ENCODE measurements around the gene KCTD17. TPM values are rescaled to one million over a fixed set of nuclear protein-coding genes. Genes with fewer than 3 reads are reported as not detected.

KCTD17 gene
- total RNA-seq, 1 donor, result 10.0 TPM

DNA sequence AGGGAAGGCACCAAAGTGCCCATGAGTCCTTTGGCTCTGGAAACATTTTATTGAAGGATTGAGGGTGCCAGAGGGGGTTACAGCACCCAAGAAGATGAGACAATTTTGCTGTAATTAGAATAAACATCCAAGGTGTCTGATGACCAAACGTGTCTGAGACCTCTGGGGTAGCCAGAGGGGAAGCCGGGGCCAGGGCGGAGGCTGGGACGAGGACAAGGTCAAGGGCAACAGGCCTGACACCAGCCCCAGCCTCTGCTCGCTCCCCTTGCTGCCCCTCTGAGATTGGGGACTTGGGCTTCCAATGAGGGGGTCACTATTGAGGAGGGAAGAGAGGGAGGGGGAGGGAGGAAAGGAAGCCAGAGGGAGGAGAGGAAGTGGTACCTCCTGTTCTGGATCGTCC is 32.4 kb downstream of the KCTD17 start:
- H3K9me3 ChIP-seq (ENCODE audit: low read depth, low read length), result no peaks in the 10 kb centered on the region
- H3K27me3 ChIP-seq (ENCODE audit: insufficient read depth, low read length), result no peaks in the 10 kb centered on the region
- peaks cover 19% of the 10 kb centered on the region for H3K4me1 ChIP-seq (ENCODE audit: insufficient read depth, low read length)
- no peak overlapping the region for H3K4me3 ChIP-seq (ENCODE audit: low read length)

GRCh38 chr22:37084385-37084784 is 32.8 kb downstream of the KCTD17 start:
- Histone ChIP-seq H3K4me3 (ENCODE audit: low read length) (no peak overlapping the region), H3K27me3 (ENCODE audit: insufficient read depth, low read length) (no peaks in the 10 kb centered on the region), H3K9me3 (ENCODE audit: low read depth, low read length) (no peaks in the 10 kb centered on the region), H3K4me1 (ENCODE audit: insufficient read depth, low read length) (peaks cover 15% of the 10 kb centered on the region)

- Histone ChIP-seq H3K4me1 (ENCODE audit: insufficient read depth, low read length) (no peaks in the 10 kb centered on the region), H3K4me3 (ENCODE audit: low read length) (no peak overlapping the region), H3K27me3 (ENCODE audit: insufficient read depth, low read length) (no peaks in the 10 kb centered on the region), H3K9me3 (ENCODE audit: low read depth, low read length) (no peaks in the 10 kb centered on the region)
These were observed 34.6 kb downstream of the KCTD17 start for GRCh38 chr22:37086184-37086583.

DNA sequence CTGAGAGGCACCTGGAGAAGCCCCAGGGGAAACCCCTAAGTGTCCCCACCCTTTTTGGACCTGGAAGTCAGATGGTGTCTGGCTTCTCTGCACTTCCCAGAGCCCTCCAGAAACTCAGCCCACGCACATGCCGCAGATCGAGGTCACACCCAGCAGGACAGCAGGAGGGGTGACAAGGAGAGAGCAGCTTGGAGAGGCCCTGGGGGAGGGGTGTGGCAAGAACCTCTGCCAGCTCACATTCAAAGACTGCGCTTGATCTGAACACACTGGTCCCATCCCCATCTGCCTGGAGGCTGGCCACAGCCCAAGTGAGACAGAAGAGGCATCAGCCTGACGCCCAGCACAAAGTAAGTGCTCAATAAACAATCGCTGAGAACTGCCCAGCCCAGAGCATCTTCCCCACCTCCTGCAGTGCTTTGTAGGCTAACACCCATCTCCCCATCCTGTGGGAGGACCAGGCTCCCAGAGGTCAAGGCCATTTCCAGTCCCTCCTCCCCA is 36.6 kb downstream of the KCTD17 start:
- Histone ChIP-seq H3K4me1 (ENCODE audit: insufficient read depth, low read length) (no peaks in the 10 kb centered on the region), H3K4me3 (ENCODE audit: low read length) (no peak overlapping the region), H3K9me3 (ENCODE audit: low read depth, low read length) (no peaks in the 10 kb centered on the region), H3K27me3 (ENCODE audit: insufficient read depth, low read length) (no peaks in the 10 kb centered on the region)

- no peaks in the 10 kb centered on the region for H3K9me3 ChIP-seq (ENCODE audit: low read depth, low read length)
- H3K4me3 ChIP-seq (ENCODE audit: low read length), result no peak overlapping the region
- no peaks in the 10 kb centered on the region for H3K4me1 ChIP-seq (ENCODE audit: insufficient read depth, low read length)
- no peaks in the 10 kb centered on the region for H3K27me3 ChIP-seq (ENCODE audit: insufficient read depth, low read length)
These were observed 37.3 kb downstream of the KCTD17 start for GRCh38 chr22:37088750-37089408.

DNA sequence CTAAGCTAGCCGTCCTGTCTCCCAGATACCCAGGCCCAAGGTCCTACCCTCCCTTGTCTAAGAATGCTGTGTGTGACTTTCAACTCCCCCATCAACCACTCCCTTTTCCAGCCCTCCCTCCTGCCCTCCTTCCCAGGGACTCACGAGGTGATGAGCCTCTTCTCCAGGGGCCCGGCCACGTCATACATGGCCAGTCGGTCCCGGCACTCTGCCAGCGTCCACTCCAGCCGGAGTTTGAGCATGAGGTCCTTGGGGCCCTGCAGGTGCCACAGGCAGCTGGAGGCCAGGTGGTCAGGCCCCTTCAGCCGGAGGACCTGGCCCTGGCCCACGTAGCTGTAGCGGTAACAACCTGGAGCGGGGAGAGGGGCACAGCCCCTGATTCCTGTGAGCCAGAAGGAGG is 37.9 kb downstream of the KCTD17 start:
- Histone ChIP-seq H3K4me1 (ENCODE audit: insufficient read depth, low read length) (no peaks in the 10 kb centered on the region), H3K27me3 (ENCODE audit: insufficient read depth, low read length) (no peaks in the 10 kb centered on the region), H3K4me3 (ENCODE audit: low read length) (no peak overlapping the region), H3K9me3 (ENCODE audit: low read depth, low read length) (no peaks in the 10 kb centered on the region)

DNA sequence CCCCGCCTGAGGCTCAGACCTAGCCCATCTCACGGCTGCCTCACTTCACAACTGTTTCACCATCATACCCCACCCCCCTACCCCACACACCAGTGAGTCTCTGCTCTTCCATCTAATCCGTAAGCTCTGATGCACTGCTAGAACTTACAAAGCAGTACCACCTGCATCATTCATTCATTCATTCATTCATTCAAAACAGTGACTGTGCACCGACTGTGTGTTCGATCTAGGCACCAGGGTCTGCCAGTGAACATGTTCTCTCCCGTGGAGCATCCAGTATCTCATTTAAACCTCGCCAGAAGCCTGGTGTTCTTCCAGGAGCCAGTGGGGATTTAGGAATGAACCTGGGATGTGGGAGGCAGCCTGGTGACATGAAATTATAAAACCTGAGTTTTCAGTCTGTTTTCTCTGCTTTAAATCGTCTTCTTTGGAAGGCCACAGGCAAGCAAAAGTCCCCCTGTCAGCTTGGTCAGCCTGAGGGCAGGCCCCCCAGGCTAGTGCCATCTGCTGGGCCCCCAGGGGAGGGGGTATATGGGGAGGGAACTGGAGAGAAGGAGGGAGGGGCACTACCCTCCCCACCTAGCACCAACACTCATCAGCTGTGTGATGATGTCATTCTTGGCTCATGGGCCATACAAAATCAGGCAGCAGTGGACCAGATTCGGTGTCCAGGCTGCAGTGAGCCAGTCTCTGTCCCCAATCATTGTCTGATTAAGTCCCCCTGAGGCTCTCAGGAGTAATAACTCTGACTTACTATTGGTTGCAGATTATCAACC is 39.6 kb downstream of the KCTD17 start:
- Histone ChIP-seq H3K27me3 (ENCODE audit: insufficient read depth, low read length) (no peaks in the 10 kb centered on the region), H3K4me3 (ENCODE audit: low read length) (no peak overlapping the region), H3K9me3 (ENCODE audit: low read depth, low read length) (no peaks in the 10 kb centered on the region), H3K4me1 (ENCODE audit: insufficient read depth, low read length) (no peaks in the 10 kb centered on the region)

DNA sequence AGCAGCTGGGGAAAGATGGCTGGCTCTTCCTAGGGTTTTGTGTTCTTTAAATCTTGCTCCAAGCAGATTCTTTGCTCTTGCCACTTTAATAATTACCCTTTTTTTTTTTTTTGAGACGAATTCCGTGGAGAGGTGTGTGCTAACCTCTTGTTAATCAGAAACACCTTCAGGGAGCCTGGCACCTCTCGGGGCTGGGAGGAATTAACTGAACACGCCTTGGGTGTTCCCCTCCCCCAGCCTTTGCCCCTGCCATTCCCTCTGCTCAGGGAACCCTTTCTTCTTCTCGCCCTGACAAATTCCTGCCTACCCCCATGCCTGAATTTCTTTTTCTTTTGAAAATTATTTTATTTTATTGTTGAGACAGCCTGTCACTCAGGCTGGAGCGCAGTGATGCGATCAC is 40.5 kb downstream of the KCTD17 start:
- no peaks in the 10 kb centered on the region for H3K27me3 ChIP-seq (ENCODE audit: insufficient read depth, low read length)
- no peaks in the 10 kb centered on the region for H3K9me3 ChIP-seq (ENCODE audit: low read depth, low read length)
- no peaks in the 10 kb centered on the region for H3K4me1 ChIP-seq (ENCODE audit: insufficient read depth, low read length)
- H3K4me3 ChIP-seq (ENCODE audit: low read length), result no peak overlapping the region

DNA sequence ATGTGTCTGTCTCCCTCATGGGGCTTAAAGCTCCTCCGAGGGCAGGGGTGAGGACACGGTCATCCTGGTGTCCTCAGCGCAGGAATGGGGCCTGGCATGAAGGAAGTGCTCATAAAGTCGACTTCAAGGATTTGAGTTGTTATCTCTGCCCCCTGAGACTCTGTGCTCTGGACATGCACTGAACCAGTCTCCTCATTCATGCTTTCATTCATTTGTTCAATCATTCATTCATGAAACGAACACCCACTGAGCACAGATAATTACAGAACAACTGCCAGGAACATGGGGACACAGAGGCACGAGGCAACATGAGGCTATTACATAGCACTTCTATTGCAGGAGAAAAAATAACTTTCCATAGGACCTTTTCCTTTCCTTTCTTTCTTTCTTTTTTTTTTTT is 41.5 kb downstream of the KCTD17 start:
- Histone ChIP-seq H3K27me3 (ENCODE audit: insufficient read depth, low read length) (no peaks in the 10 kb centered on the region), H3K9me3 (ENCODE audit: low read depth, low read length) (no peaks in the 10 kb centered on the region), H3K4me1 (ENCODE audit: insufficient read depth, low read length) (no peaks in the 10 kb centered on the region), H3K4me3 (ENCODE audit: low read length) (no peak overlapping the region)

- H3K4me3 ChIP-seq (ENCODE audit: low read length), result no peak overlapping the region
- no peaks in the 10 kb centered on the region for H3K4me1 ChIP-seq (ENCODE audit: insufficient read depth, low read length)
- H3K27me3 ChIP-seq (ENCODE audit: insufficient read depth, low read length), result no peaks in the 10 kb centered on the region
- H3K9me3 ChIP-seq (ENCODE audit: low read depth, low read length), result no peaks in the 10 kb centered on the region
These were observed 42.7 kb downstream of the KCTD17 start for GRCh38 chr22:37094239-37094638.

GRCh38 chr22:37095113-37095512 is 43.6 kb downstream of the KCTD17 start:
- H3K9me3 ChIP-seq (ENCODE audit: low read depth, low read length), result no peaks in the 10 kb centered on the region
- no peaks in the 10 kb centered on the region for H3K27me3 ChIP-seq (ENCODE audit: insufficient read depth, low read length)
- no peak overlapping the region for H3K4me3 ChIP-seq (ENCODE audit: low read length)
- H3K4me1 ChIP-seq (ENCODE audit: insufficient read depth, low read length), result no peaks in the 10 kb centered on the region

DNA sequence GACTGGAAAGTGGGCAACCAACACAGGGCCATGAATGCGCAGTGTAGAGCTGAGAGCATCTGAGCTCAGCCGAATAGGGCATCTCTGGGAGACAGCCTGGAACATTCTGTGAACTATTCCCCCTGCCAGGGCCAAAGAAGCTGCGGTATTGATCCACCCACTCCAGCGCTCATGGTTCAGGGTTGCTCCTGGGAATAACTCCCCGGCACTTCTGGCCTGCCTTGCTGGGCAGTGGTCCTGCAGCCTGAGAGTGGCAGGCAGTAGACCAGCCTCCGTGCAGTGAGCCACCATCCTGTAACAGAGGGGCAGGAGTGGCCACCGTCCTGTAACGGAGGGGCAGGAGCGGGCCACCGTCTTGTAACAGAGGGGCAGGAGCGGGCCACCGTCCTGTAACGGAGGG is 45.8 kb downstream of the KCTD17 start:
- no peaks in the 10 kb centered on the region for H3K9me3 ChIP-seq (ENCODE audit: low read depth, low read length)
- H3K4me3 ChIP-seq (ENCODE audit: low read length), result no peak overlapping the region
- H3K4me1 ChIP-seq (ENCODE audit: insufficient read depth, low read length), result no peaks in the 10 kb centered on the region
- H3K27me3 ChIP-seq (ENCODE audit: insufficient read depth, low read length), result no peaks in the 10 kb centered on the region

GRCh38 chr22:37098976-37099591 is 47.5 kb downstream of the KCTD17 start:
- Histone ChIP-seq H3K9me3 (ENCODE audit: low read depth, low read length) (no peaks in the 10 kb centered on the region), H3K4me1 (ENCODE audit: insufficient read depth, low read length) (no peaks in the 10 kb centered on the region), H3K4me3 (ENCODE audit: low read length) (no peak overlapping the region), H3K27me3 (ENCODE audit: insufficient read depth, low read length) (no peaks in the 10 kb centered on the region)

GRCh38 chr22:37100589-37101127 is 49.1 kb downstream of the KCTD17 start:
- Histone ChIP-seq H3K4me1 (ENCODE audit: insufficient read depth, low read length) (no peaks in the 10 kb centered on the region), H3K27me3 (ENCODE audit: insufficient read depth, low read length) (no peaks in the 10 kb centered on the region), H3K9me3 (ENCODE audit: low read depth, low read length) (no peaks in the 10 kb centered on the region), H3K4me3 (ENCODE audit: low read length) (no peak overlapping the region)

DNA sequence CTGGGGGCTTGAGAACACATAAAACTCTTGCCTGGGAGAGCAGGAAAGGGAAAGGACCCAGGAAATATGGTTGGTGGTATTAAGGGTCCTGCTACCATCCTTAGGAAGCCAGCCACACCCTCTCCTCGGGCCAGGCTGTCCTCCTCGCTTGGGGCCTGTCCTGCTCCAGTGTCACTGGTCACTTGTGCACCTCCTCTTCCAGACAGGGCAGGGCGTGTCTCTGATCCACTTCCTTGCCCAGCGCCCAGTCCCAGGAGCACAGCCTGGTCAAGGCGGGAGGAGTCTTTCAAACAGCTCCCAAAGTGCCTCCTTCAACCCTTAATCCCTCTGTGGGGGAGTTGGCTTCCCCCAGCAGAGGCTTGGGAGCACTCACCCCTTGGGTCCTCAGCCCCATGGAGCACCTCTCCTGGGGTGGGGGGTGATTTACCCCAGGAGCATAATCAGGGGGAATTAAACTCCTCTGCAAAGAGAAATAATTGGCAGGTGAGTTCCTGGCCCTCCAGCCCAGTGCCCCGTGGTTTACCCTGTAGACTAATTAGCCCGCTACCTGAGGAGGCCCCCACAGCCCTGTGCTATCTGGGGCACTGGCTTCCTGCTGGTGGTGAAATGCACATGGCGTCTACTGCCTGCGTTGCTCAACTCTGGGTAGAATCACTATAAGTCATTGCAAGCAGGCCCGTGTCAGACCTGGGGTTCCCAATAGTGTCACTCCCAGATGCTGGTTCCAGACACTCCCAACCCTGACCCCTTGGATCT is 49.9 kb downstream of the KCTD17 start:
- Histone ChIP-seq H3K4me3 (ENCODE audit: low read length) (no peak overlapping the region), H3K9me3 (ENCODE audit: low read depth, low read length) (no peaks in the 10 kb centered on the region), H3K4me1 (ENCODE audit: insufficient read depth, low read length) (no peaks in the 10 kb centered on the region), H3K27me3 (ENCODE audit: insufficient read depth, low read length) (no peaks in the 10 kb centered on the region)
